Fibroblast of peridontal ligament (primary cell): Measurements from ENCODE around the gene IGFN1.
"Not testable (repeated sequence)": the region's sequence is repeated elsewhere in the genome, so short reads cannot be mapped to it uniquely, and the experiment has no call there.

Experiments used
- DNase-seq: peaks from one replicate; pipeline ENCODE4 v3.0.0-alpha.2; 2010; ENCODE audit errors: extremely low read depth

The IGFN1 gene

DNA sequence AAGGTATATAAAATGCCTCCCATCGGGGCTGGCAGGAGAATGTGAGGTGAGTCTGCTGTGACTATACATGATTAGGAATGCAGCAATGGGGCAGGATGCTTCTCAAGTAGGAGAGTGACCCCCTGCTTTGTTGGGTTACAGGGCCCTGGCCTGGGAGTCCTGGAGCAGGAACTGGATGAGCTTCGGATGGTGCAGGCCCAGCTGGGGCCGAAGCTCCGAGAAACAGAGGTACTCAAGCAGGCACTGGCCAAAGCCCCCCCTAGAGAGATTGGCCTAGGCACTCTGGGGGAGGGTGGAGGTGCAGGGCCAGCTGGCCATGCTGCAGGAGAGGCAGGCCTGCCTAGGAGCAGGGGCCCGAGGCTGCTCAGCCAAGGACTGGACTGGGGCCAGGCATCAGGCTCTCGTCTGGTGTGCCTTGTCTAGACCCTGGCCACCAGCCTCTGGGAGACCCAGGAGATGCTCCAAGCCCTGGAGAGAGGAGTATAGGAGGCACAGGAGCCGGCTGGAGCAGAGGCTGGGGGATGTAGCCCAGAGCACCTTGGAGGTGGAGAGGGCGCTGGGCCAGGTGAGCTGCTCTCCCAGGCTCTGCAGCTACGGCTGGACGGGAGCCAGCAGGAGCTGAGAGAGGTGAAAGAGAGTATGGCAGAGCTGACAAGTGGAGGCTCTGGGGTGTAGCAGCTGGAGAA is 59.8 kb downstream of the IGFN1 start:
- DNase-seq: no peak

DNA sequence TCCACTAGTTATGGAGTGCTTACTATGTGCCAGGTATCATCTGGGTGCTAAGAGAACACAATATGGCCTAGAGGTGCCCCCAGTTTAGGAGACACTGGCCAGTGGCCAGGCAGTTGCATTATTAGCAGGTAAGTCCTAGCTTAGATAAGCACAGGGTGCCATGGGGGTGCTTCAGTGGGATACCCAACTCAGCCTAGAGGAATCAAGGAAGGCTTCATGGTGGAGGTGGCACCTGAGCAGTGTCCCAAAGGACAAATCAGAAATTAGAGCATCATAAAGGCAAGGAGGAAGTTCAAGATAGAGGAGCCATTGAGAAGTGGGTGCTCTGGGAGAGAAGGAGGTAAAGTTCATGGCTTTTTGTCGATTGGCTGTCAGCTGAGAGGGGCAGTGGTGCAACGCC is 60.8 kb downstream of the IGFN1 start:
- DNase-seq: no peak

- DNase-seq: no peak
These were observed 61.3 kb downstream of the IGFN1 start for GRCh38 chr1:201251851-201252430.

- no peak for DNase-seq
These were observed 62.3 kb downstream of the IGFN1 start for GRCh38 chr1:201252944-201253371.

DNA sequence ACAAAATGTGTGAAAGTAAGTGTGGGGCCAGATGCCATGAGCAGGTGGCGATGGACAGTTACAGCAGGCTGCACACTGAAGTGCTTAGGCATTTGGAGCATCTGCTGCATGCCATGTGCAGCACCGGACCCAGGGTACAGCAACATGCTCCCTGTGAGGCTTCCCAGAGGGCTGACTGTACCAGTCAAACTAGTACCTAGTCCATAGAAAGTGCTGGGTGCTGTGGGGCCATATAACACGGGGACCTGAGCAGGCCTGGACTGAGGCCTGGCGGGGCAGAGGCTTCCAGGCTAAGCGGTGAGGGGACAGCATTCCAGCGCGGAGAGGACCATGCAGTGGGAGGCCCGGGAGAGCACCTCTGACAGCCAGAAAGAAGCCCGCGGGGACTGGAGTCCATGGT is 62.8 kb downstream of the IGFN1 start:
- DNase-seq: no peak

GRCh38 chr1:201253906-201254624 is 63.4 kb downstream of the IGFN1 start:
- DNase-seq: no peak

DNA sequence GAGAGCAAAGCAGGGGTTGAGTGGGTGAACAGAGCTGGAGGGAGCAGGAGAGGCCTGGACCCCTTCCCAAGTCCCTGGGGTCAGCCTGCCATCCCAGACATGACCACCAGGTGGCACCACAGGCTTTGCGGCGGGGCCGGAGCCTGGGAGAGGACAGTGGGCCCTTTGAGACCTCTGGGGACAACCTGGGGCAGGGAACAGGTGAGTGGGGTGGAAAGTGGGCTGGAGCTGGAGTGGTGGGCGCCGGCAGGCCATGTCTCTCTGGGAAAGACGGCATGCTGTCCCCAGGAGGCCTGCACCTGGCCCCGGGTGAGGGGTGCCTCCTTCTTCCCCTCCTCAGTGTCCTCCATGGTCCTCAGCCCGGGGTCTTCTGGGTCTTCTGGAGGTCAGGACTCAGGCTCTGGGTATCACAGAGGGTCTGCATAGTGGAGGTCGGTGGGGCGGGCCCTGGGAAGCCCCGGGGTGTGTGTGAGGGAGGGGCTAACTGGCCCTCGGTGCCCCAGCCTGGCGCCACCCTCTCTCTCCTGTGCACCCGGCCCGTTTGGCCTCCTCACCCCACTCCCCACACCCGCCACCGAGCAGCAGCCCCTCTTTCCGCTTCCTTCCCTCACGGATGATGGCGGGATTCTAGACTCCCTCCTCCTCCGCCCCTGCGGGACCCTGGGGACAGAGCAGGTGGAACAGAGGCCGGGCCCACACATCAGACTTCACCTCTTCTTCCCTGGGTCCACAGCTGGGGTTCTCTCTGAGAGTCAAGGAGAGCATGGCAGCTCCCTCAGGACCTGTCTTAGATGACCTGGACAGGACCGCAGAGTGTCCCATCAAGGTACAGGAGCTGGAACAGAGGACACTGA is 64.2 kb downstream of the IGFN1 start:
- peak; percentile 23 for DNase-seq

DNA sequence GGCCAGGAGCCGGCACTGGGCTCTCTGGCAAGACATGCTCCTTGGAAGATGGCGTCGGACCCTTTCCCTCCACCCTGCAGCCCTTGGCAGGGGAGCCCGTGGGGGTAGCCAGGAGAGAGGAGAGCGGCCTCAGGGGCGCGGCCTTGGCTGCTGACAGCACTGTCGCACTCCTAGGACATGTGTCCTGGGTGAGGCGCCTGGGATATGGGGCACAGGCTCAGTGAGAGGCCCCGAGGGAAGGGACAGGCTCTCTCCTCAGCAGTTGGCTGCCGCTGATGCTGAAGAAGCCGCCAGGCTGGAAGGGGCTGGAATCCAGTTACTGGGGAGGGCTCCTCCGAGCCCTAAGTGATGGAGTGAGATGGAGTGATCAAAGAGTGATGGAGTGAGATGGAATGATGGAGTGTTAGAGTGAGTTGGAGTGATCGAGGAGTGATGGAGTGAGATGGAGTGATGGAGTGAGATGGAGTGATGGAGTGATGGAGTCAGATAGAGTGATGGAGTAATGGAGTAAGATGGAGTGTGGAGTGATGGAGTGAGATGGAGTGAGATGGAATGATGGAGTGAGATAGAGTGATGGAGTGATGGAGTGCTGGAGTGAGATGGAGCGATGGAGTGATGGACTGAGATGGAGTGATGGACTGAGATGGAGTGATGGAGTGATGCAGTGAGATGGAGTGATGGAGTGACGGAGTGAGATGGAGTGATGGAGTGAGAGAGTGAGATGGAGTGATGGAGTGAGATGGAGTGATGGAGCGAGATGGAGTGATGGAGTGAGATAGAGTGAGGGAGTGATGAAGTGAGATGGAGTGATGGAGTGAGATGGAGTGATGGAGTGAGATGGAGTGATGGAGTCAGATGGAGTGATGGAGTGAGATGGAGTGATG is 65.1 kb downstream of the IGFN1 start:
- no peak for DNase-seq

DNA sequence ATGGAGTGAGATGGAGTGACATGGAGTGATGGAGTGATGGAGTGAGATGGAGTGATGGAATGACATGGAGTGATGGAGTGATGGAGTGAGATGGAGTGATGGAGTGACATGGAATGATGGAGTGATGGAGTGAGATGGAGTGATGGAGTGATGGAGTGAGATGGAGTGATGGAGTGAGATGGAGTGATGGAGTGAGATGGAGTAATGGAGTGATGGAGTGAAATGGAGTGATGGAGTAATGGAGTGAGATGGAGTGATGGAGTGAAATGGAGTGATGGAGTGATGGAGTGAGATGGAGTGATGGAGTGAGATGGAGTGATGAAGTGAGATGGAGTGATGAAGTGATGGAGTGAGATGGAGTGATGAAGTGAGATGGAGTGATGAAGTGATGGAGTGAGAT is 67.5 kb downstream of the IGFN1 start:
- DNase-seq: not testable (repeated sequence)

- DNase-seq: no peak
These were observed 68.2 kb downstream of the IGFN1 start for GRCh38 chr1:201258763-201259230.

DNA sequence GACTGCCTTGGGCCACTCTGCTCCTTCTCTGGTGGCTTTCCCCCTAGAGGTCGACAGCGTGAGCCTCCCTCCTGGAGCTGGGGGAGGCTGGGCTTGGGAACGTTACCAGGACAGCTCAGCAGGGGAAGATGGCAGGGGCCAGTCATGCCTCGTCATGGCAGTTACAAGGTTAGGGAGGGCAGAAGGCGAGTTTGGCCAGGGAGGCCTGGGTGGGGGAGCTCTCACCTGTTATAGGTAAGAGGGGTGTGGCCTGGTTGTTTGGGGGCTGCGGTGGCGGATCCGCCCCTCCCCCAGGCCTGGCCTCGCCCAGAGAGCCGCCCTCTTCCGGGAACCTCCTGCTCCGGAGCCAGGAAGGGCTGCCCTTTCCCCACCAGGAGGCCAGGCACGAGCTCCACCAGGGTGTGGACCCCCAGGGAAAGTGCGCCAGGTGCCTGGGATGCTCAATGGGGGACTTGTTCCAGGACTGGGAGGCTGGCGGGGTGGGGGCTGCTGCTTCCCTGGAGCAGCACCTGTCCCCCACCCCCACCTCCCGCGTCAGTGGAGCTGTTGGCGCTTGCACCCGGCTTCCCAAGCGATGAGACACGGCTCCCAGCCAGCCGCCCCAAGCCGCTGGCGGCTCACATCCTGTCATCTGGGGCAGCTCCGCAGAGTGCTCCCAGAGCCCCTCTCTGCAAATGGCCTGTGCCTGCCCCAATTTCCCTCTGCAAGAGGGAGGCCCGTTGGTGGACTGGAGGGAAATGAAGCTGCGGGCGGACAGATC is 69.0 kb downstream of the IGFN1 start:
- DNase-seq: no peak

DNA sequence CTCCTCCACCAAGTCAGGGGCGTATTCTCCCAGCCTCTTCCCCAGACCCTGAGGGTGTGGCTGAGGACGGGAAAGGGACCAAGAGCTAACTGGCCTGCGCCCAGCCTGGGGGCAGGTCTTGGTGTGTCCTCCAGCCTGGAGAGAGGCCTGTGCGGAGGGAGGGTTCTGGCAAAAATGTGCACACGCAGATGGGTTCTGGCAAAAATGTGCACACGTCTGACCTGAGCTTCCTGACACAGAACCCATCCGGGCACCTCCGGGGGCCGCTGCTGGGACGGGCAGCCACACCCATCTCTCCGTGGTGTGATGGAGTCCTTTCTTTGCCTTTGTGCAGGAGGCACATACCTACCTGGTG is 69.6 kb downstream of the IGFN1 start:
- DNase-seq: no peak

DNA sequence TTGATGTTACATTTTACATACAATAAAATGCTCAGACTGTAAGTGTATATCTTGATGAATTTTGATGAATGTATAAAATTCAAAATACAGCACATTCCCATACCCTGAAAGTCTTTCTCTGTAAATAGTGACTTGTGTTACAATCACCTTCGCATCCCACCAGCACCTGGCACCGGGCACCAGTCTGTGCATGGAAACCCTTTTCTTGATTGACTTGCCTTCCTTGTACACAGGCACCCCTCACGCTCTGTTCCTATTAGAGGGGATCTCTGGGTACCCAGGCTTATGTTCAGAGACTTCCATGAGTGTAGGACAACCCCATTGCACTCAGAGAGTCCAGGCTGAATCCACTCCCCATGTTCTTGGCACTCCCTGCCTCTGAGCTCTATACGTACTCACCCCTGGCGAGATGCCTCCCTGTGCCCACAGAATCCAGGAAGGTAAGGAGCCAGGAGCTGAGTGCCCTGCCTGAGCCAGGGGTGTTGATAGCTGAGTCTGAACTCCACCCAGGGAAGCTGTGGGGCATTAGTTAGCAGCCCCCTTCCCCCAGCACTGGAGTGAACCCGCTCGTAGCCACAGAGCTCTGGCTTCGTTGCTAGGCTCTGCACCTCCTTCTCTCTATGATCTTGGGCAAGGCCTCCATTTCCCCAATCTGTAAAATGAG is 70.2 kb downstream of the IGFN1 start:
- no peak for DNase-seq

DNA sequence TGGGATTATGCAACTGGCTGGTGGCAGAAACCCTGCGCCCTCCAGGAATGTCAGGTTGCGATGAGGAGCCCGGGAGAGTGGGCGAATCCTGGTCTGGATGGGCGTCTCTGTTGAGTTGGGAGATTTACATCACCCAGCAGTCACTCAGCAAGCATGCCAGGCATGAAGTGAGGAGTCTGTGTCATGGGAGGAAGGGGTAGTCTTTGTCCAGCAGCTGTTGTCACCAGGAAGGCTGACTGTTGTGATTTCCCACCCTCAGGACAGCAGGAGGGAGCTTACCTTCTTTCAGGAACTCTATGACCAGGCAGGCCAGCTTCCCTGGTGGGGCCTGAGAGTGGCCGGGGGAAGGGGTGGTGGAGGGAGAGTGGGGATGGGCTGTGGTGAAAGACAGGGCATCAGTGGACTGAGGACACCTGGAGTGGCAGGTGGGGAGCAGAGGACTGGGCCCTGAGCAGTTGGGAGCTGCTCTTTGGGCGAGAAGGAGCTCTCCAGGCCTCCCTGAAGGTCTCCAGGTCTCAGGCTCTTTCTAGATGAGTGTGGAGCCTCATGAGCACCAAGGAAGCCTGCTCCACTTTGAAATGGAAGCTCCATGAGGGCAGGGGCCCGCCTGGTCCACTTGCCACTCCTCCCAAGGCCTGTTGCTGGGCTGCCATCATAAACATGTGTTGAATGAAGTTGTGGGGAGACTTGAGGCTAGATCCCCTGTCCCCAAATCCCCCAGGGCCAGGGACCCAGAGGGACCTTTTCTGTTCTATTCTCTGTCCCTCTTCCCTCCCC is 71.3 kb downstream of the IGFN1 start:
- DNase-seq: no peak

DNA sequence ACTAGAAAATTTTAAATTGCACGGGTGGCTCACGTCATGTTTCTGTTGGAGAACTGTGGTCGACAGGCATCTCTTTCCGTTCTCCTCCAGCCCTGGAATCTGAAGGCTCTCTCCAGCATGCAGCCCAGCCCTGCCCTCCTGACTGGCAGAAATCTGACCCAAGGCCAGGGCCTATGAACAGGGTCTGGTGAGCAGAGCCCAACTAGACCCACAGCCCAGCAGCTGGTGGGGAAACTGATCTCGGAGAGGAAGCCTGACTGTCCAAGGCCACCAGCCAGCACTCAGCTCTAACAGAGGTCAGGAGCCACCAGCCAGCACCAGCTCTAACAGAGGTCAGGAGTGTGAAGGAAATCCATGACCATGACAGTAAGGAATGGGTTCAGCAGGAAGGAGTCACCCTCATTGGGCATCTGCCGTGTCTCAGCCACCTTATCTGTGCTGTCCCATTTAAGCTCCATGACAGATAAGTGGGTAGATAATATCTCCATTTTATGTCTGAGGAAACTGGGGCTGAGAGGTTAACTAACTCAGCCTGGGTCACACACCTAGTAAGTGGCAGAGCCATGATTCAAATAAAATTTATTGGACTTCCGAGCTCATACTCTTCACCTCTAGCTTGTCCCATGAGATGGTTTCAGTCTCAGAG is 72.5 kb downstream of the IGFN1 start:
- no peak for DNase-seq

DNA sequence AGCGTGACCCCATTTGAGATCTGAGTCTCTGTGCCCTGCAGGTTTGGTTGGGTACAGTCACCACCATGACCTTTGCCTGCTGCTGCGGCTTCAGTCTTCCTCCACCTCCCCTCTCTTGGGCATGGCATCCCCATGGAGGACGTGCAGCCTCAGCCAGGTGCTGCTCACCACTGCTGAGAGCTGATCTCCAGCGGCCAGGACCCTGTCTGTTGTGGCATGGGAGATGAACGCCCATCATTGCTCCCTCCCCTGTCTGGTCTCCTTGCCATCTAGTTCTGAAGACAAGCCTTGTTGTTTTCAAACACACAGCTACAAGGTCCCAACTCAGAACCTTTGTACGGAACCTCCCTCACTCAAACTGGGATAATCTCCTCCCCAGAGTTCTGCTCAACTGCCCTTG is 73.4 kb downstream of the IGFN1 start:
- no peak for DNase-seq

GRCh38 chr1:201264554-201264953 is 73.9 kb downstream of the IGFN1 start:
- DNase-seq: no peak

- DNase-seq: peak; percentile 14
These were observed 75.1 kb downstream of the IGFN1 start for GRCh38 chr1:201265756-201266155.

DNA sequence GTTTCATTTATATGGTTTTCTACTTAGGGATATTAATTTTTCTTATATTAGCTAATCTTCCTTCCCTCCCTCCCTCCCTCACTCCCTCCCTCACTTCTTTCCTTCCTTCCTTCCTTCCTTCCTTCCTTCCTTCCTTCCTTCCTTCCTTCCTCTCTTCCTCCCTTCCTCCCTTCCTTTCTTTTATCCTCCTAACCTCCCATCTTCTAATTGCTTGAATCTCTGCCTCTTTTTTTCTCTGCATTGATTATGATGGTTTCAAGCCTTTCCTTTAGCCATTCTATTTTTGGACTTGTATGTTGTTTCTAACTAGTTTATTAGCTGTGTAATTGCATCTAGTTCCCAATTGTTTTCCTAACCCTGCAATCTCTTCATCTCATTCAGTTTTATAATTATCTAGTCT is 75.7 kb downstream of the IGFN1 start:
- DNase-seq: no peak
